Stimulated activated CD8-positive, alpha-beta memory T cell treated with anti-CD3 and anti-CD28 coated beads, Interleukin-7, amount 100 ng/mL, for 48 hours (primary cell): Measurements from ENCODE around the gene HAAO.

Experiments used
- DNase-seq, 2 donors: peaks; one replicate each; pipeline ENCODE4 v3.0.0-alpha.2; 2020; ENCODE audit warnings: low read depth in 1 of 2; ENCODE audit errors: extremely low read depth in 1 of 2

HAAO gene

GRCh38 chr2:42769583-42770287 lies 22.6 kb downstream of the HAAO start:
- no peak for DNase-seq

- DNase-seq = no peak
Measured at GRCh38 chr2:42768706-42769256, 23.6 kb downstream of the HAAO start.

GRCh38 chr2:42767899-42768705 lies 24.3 kb downstream of the HAAO start:
- DNase-seq = no peak

GRCh38 chr2:42767080-42767898 lies 25.1 kb downstream of the HAAO start:
- no peak for DNase-seq

- no peak for DNase-seq
Measured at GRCh38 chr2:42765686-42766085, 26.7 kb downstream of the HAAO start.

- no peak for DNase-seq
Measured at GRCh38 chr2:42764901-42765300, 27.5 kb downstream of the HAAO start.

GRCh38 chr2:42764096-42764495 lies 28.3 kb downstream of the HAAO start, which contains the start of gene OXER1:
OXER1 (minus strand) TSS chr2:42764135; CDS start chr2:42764062, 73 bp downstream.
- DNase-seq = no peak

- no peak for DNase-seq
Measured at GRCh38 chr2:42762823-42763804, 29.3 kb downstream of the HAAO start.

GRCh38 chr2:42762155-42762554 lies 30.2 kb downstream of the HAAO start:
- no peak for DNase-seq

GRCh38 chr2:42761554-42761953 lies 30.8 kb downstream of the HAAO start:
- no peak for DNase-seq

GRCh38 chr2:42758751-42759150 lies 33.6 kb downstream of the HAAO start:
- DNase-seq = no peak

GRCh38 chr2:42757981-42758740 lies 34.2 kb downstream of the HAAO start:
- DNase-seq = no peak

- no peak for DNase-seq
Measured at GRCh38 chr2:42756966-42757513, 35.3 kb downstream of the HAAO start.

- DNase-seq = no peak
Measured at GRCh38 chr2:42756150-42756775, 36.1 kb downstream of the HAAO start.

- DNase-seq = no peak
Measured at GRCh38 chr2:42755191-42755880, 37.0 kb downstream of the HAAO start.

GRCh38 chr2:42754776-42755140 lies 37.6 kb downstream of the HAAO start:
- DNase-seq = no peak

GRCh38 chr2:42754021-42754775 lies 38.2 kb downstream of the HAAO start:
- DNase-seq = no peak
